H1 (cell line): ENCODE data around the gene MORF4L1. TPM values are rescaled to one million over a fixed set of nuclear protein-coding genes. Genes with fewer than 3 reads are reported as not detected.

Source experiments
- CTCF ChIA-PET: fragments of 300-600 bp; sonication (Branson Sonifier 250); formaldehyde crosslinking; loops from one replicate; lab custom pipeline; 2021; ENCODE audit not compliant: partially characterized antibody; lab: Charles Lee
- POLR2A ChIA-PET: fragments of 300-600 bp; sonication (Branson Sonifier 250); formaldehyde crosslinking; loops from one replicate; lab custom pipeline; 2021; ENCODE audit warnings: inconsistent platforms; ENCODE audit not compliant: partially characterized antibody; lab: Charles Lee
- DNase-seq, 2 experiments: peaks; one replicate each; pipeline versions ENCODE4 v3.0.0 to v3.0.0-alpha.2; 2010 to 2022; ENCODE audit warnings: low spot score in 2 of 2, low read depth in 1 of 2, mixed read lengths in 1 of 2
- FAIRE-seq: peaks from 2 replicates; lab custom pipeline; 2011; peaks lifted over from hg19 to GRCh38; lab: Jason Lieb, UNC
- H2AFZ ChIP-seq: 2 replicates; pipeline ENCODE4 v1.8.1; 2012; ENCODE audit warnings: low read length, inconsistent platforms
- H2AK5ac ChIP-seq: 2 replicates; pipeline ENCODE4 v1.6.1; 2013; ENCODE audit warnings: low read depth, low read length
- H2BK120ac ChIP-seq: replicated peaks from 2 replicates; pipeline ENCODE3; 2013; ENCODE audit warnings: low read depth, low read length, inconsistent platforms
- H2BK12ac ChIP-seq: 2 replicates; pipeline ENCODE4 v1.6.1; 2013; ENCODE audit warnings: low read depth, low read length
- H2BK15ac ChIP-seq: 2 replicates; pipeline ENCODE4 v1.6.1; 2013; ENCODE audit warnings: low read length
- H2BK20ac ChIP-seq: 2 replicates; pipeline ENCODE4 v1.6.1; 2013; ENCODE audit warnings: low read length
- H2BK5ac ChIP-seq: 2 replicates; pipeline ENCODE4 v1.6.1; 2013; ENCODE audit warnings: low read depth, low read length
- H3K14ac ChIP-seq: 2 replicates; pipeline ENCODE4 v1.6.1; 2013; ENCODE audit warnings: inconsistent platforms; ENCODE audit not compliant: insufficient read length
- H3K18ac ChIP-seq: 2 replicates; pipeline ENCODE4 v1.6.1; 2013; ENCODE audit warnings: low read length; ENCODE audit errors: extremely low read depth
- H3K23ac ChIP-seq: 2 replicates; pipeline ENCODE4 v1.6.1; 2013; ENCODE audit warnings: inconsistent platforms; ENCODE audit not compliant: insufficient read length
- H3K23me2 ChIP-seq: 2 replicates; pipeline ENCODE4 v1.6.1; 2013; ENCODE audit warnings: low read depth, low read length
- H3K27ac ChIP-seq: 2 replicates; pipeline ENCODE4 v1.6.1; 2011; ENCODE audit warnings: low read depth, low read length, inconsistent platforms
- H3K27me3 ChIP-seq, 4 experiments: replicated peaks in 1 of 4; 1 replicate in 1 of 4; 2 replicates in 3 of 4; pipeline versions ENCODE4 v1.6.1 to v1.8.1; 2011 to 2013; ENCODE audit warnings: low read length in 3 of 4, mild to moderate bottlenecking in 3 of 4, inconsistent platforms in 2 of 4, mixed read lengths in 2 of 4, moderate library complexity in 1 of 4; ENCODE audit not compliant: control insufficient read depth in 3 of 4, insufficient read depth in 3 of 4; ENCODE audit errors: extremely low read depth in 1 of 4
- H3K36me3 ChIP-seq, 4 experiments: 2 replicates each; pipeline versions ENCODE4 v1.6.1 to v1.8.1; 2011 to 2013; ENCODE audit warnings: mild to moderate bottlenecking in 4 of 4, low read length in 3 of 4, moderate library complexity in 2 of 4, control low read depth in 1 of 4, inconsistent platforms in 1 of 4; ENCODE audit not compliant: insufficient read depth in 4 of 4, control insufficient read depth in 2 of 4
- H3K4ac ChIP-seq: replicated peaks from 2 replicates; pipeline ENCODE3; 2013; ENCODE audit warnings: low read length, low read depth, mixed read lengths, inconsistent platforms; ENCODE audit not compliant: insufficient read length
- H3K4me1 ChIP-seq, 4 experiments: replicated peaks in 1 of 4; 1 replicate in 1 of 4; 2 replicates in 3 of 4; pipeline versions ENCODE4 v1.6.1 to v1.8.1; 2011 to 2013; ENCODE audit warnings: low read length in 3 of 4, inconsistent platforms in 2 of 4, mixed read lengths in 1 of 4; ENCODE audit not compliant: insufficient read depth in 4 of 4, control insufficient read depth in 3 of 4
- H3K4me2 ChIP-seq, 2 experiments: 2 replicates each; pipeline versions ENCODE4 v1.6.1 to v1.8.1; 2011 to 2013; ENCODE audit warnings: low read depth in 2 of 2, low read length in 2 of 2, control low read depth in 1 of 2, inconsistent platforms in 1 of 2, mild to moderate bottlenecking in 1 of 2; ENCODE audit not compliant: insufficient read depth in 1 of 2
- H3K4me3 ChIP-seq, 4 experiments: fragments of 200-600, 300-600 bp in 1 of 4; sonication (generic), shearing (Covaris generic), sonication (Bioruptor Twin) in 1 of 4; 2 replicates each; pipeline versions ENCODE4 v1.5.1 to v1.8.1; 2011 to 2016; ENCODE audit warnings: low read length in 4 of 4, low read depth in 3 of 4, control low read depth in 2 of 4, inconsistent platforms in 2 of 4, mild to moderate bottlenecking in 2 of 4, mixed read lengths in 1 of 4, moderate library complexity in 1 of 4; ENCODE audit not compliant: insufficient read depth in 2 of 4; ENCODE audit errors: extremely low read depth in 1 of 4
- H3K56ac ChIP-seq: replicated peaks from 2 replicates; pipeline ENCODE3; 2013; ENCODE audit warnings: low read depth, mild to moderate bottlenecking, mixed read lengths, low read length, inconsistent platforms; ENCODE audit not compliant: insufficient read length
- H3K79me1 ChIP-seq: 2 replicates; pipeline ENCODE4 v1.6.1; 2013; ENCODE audit warnings: low read depth, low read length, control low read depth
- H3K79me2 ChIP-seq, 2 experiments: 2 replicates each; pipeline versions ENCODE4 v1.6.1 to v1.8.1; 2012 to 2013; ENCODE audit warnings: low read length in 2 of 2, mild to moderate bottlenecking in 2 of 2, inconsistent platforms in 1 of 2; ENCODE audit not compliant: insufficient read depth in 2 of 2, control insufficient read depth in 1 of 2
- H3K9ac ChIP-seq, 4 experiments: replicated peaks in 1 of 4; 1 replicate in 1 of 4; 2 replicates in 3 of 4; pipeline versions ENCODE4 v1.6.1 to v1.8.1; 2011 to 2013; ENCODE audit warnings: low read depth in 3 of 4, low read length in 3 of 4, control low read depth in 2 of 4, mild to moderate bottlenecking in 2 of 4, moderate library complexity in 2 of 4, inconsistent platforms in 1 of 4; ENCODE audit errors: extremely low read depth in 1 of 4
- H3K9me3 ChIP-seq, 2 experiments: 2 replicates each; pipeline versions ENCODE4 v1.6.1 to v1.8.1; 2012 to 2013; ENCODE audit warnings: mild to moderate bottlenecking in 2 of 2, moderate library complexity in 2 of 2, control low read depth in 1 of 2, inconsistent platforms in 1 of 2, low read depth in 1 of 2, low read length in 1 of 2, mixed read lengths in 1 of 2; ENCODE audit not compliant: insufficient read depth in 2 of 2
- H4K20me1 ChIP-seq, 2 experiments: replicated peaks in 1 of 2; 2 replicates each; pipeline versions ENCODE3 to v1.8.1; 2011 to 2013; ENCODE audit warnings: inconsistent platforms in 2 of 2, low read length in 2 of 2, mild to moderate bottlenecking in 1 of 2; ENCODE audit not compliant: insufficient read depth in 2 of 2, control insufficient read depth in 1 of 2
- H4K5ac ChIP-seq: 2 replicates; pipeline ENCODE4 v1.6.1; 2013; ENCODE audit warnings: low read length, low read depth, mixed read lengths, inconsistent platforms; ENCODE audit not compliant: insufficient read length
- H4K8ac ChIP-seq: 2 replicates; pipeline ENCODE4 v1.8.0; 2013; ENCODE audit warnings: mild to moderate bottlenecking, moderate library complexity, low read length, inconsistent platforms; ENCODE audit not compliant: insufficient read depth; ENCODE audit errors: extremely low read depth
- H4K91ac ChIP-seq: replicated peaks from 2 replicates; pipeline ENCODE3; 2013; ENCODE audit warnings: low read length, mixed read lengths, inconsistent platforms; ENCODE audit not compliant: insufficient read length
- GTF2F1 ChIP-seq: IDR thresholded peaks from 2 replicates; pipeline ENCODE4 v1.6.1; 2012; ENCODE audit warnings: low read depth, low read length, improper control_type of control experiment, borderline replicate concordance
- KDM1A ChIP-seq: fragments of 200-600, 300-600 bp; sonication (generic); IDR thresholded peaks from 2 replicates; pipeline ENCODE4 v1.7.1; 2016; ENCODE audit warnings: mild to moderate bottlenecking, low read length, borderline replicate concordance
- NRF1 ChIP-seq: IDR thresholded peaks from 2 replicates; pipeline ENCODE4 v1.6.1; 2011; ENCODE audit warnings: mild to moderate bottlenecking, low read depth, low read length, improper control_type of control experiment
- PHF8 ChIP-seq: fragments of 200-600 bp; sonication (generic); conservative IDR thresholded peaks from 2 replicates; pipeline ENCODE4 v1.7.1; 2012; ENCODE audit warnings: low read depth, mild to moderate bottlenecking, inconsistent platforms, low read length, moderate library complexity
- RBBP5 ChIP-seq: IDR thresholded peaks from 2 replicates; pipeline ENCODE4 v1.7.1; 2012; ENCODE audit warnings: low read depth, mild to moderate bottlenecking, inconsistent platforms, low read length, moderate library complexity, borderline replicate concordance
- RNF2 ChIP-seq: fragments of 200-900, 300-1000 bp; sonication (generic); IDR thresholded peaks from 2 replicates; pipeline ENCODE4 v1.7.1; 2016; ENCODE audit warnings: borderline replicate concordance, low read depth, mild to moderate bottlenecking, antibody characterized with exemption, low read length; ENCODE audit not compliant: poor library complexity, severe bottlenecking; ENCODE audit errors: missing control alignments
- WGBS, 2 experiments: shearing (Covaris generic) in 1 of 2; methylation state at CpG; one replicate each; pipeline versions ENCODE4 v1.1.6 to v1.1.7; 2013 to 2015; ENCODE audit warnings: low lambda C conversion rate in 2 of 2, mixed read lengths in 2 of 2, inconsistent platforms in 1 of 2, low coverage in 1 of 2, missing lambda C conversion rate in 1 of 2; ENCODE audit not compliant: insufficient replicate concordance in 2 of 2, insufficient coverage in 1 of 2, insufficient read length in 1 of 2; ENCODE audit errors: extremely low coverage in 1 of 2, missing lambda C conversion rate in 1 of 2; 5-methylcytosine and 5-hydroxymethylcytosine counted together
- polyA plus RNA-seq, 7 experiments: library from polyadenylated mRNA; depleted of rRNA in 3 of 7; stranded (reverse) in 5 of 7; unstranded in 2 of 7; fragments of >200 nt in 5 of 7; fragments of 200-250 nt in 2 of 7; gene quantifications; 1 replicate in 5 of 7; 2 replicates in 1 of 7; 4 replicates in 1 of 7; pipeline versions ENCODE4 v1.2.1 to v1.2.3, GENCODE V29; 2011 to 2013; ENCODE audit warnings: missing spikeins in 2 of 7, mixed read lengths in 2 of 7
- total RNA-seq: library from RNA; stranded (reverse); fragmentation: NEBNext Ultra II Directional; extraction: Animal tissue kit (Norgen Biotek cat#: 25700); gene quantifications from 2 replicates; pipeline ENCODE4 v1.2.1, GENCODE V29; 2021
- TF ChIP-seq, protein P1 (sequence below): IDR thresholded peaks from 2 replicates; pipeline ENCODE4 v1.6.1; 2011; ENCODE audit warnings: low read depth, mild to moderate bottlenecking, low read length; ENCODE audit not compliant: insufficient read depth

The MORF4L1 gene
- total and polyA plus RNA-seq, 2 of the 8 experiments (the other 6 are each of a cell fraction or from before 2014, with no cell fraction given), result 260 to 533 TPM

DNA sequence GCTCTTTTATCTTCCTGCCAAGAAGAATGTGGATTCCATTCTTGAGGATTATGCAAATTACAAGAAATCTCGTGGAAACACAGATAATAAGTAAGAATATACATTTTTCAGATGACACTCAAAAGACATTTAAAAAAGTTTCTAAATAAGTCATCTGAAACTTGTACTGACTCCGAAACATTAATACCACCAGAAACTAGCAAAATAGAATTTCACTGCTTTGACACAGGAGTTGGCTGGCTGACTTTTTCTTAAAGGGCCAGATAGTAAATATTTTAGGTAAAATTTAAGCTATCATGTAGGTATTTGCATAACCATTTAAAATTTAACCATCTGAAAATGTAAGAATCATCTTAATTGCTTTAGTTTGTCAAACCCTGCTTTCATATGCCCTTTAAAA is 20.8 kb downstream of the MORF4L1 start:
- FAIRE-seq, result no peak
- H3K4me2 ChIP-seq, result no peak overlapping the region
- H3K4me3 ChIP-seq, result no peak overlapping the region
- no peak overlapping the region for H4K8ac ChIP-seq
- no peaks in the 10 kb centered on the region for H3K27me3 ChIP-seq
- 85% methylated on average over 2 of the region's 2 CpGs; no CpG with 5 or more reads in 1 of the 2 experiments for WGBS, 2 experiments
- no peak overlapping the region for H2AK5ac ChIP-seq
- H4K91ac ChIP-seq, result no peak overlapping the region
- no peak overlapping the region for H2BK5ac ChIP-seq
- H3K36me3 ChIP-seq, result peaks cover 32 to 98% (median 73%) of the 10 kb centered on the region in 4 experiments
- no peaks in the 10 kb centered on the region for H3K79me1 ChIP-seq
- H3K56ac ChIP-seq, result no peak overlapping the region
- no peak overlapping the region for H3K18ac ChIP-seq
- H3K4me1 ChIP-seq, result no peaks in the 10 kb centered on the region
- no peak overlapping the region for H3K27ac ChIP-seq
- no peak overlapping the region for H2BK12ac ChIP-seq
- no peaks in the 10 kb centered on the region for H3K9me3 ChIP-seq
- no peak overlapping the region for H3K23ac ChIP-seq
- ChIA-PET POLR2A (interaction anchor here (1.0 to 1.7 kb wide), 3 partner anchors 10 to 17 kb away, joined by 4 to 7 read pairs (median 5); no protein-coding TSS in a partner anchor), CTCF (interaction anchor here (5.3 kb wide), 1 partner anchor 15 kb away, joined by 34 read pairs; no protein-coding TSS in a partner anchor)
- no peak overlapping the region for H3K14ac ChIP-seq
- H3K9ac ChIP-seq, result no peak overlapping the region
- no peaks in the 10 kb centered on the region for H3K23me2 ChIP-seq
- H4K5ac ChIP-seq, result no peak overlapping the region
- no peak overlapping the region for H2BK120ac ChIP-seq
- DNase-seq, result no peak
- H2AFZ ChIP-seq, result no peak overlapping the region
- H3K4ac ChIP-seq, result no peak overlapping the region
- no peak overlapping the region for H2BK20ac ChIP-seq
- H3K79me2 ChIP-seq, result peaks cover 0 to 78% of the 10 kb centered on the region in 2 experiments; a peak in 2 of 4 replicates
- no peak overlapping the region for H2BK15ac ChIP-seq
- no peak for TF ChIP-seq RNF2
- TF ChIP-seq, protein P1, sequence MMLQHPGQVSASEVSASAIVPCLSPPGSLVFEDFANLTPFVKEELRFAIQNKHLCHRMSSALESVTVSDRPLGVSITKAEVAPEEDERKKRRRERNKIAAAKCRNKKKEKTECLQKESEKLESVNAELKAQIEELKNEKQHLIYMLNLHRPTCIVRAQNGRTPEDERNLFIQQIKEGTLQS, result no peak
- no peak for TF ChIP-seq GTF2F1
- TF ChIP-seq KDM1A, result no peak
- TF ChIP-seq RBBP5, result no peak
- TF ChIP-seq PHF8, result no peak
- TF ChIP-seq NRF1, result no peak
- peaks cover 4 to 6% of the 10 kb centered on the region in 2 experiments for H4K20me1 ChIP-seq
